VCaP (cell line): ENCODE results near the gene KCNE2.

Source experiments
- H3K27ac ChIP-seq: fragments of 450-650 bp; 2 replicates; pipeline ENCODE4 v1.5.1; 2017
- TF ChIP-seq, protein P1 (sequence below): fragments of 450-650 bp; conservative IDR thresholded peaks from 2 replicates; pipeline ENCODE4 v1.5.1; 2017; ENCODE audit warnings: mild to moderate bottlenecking, moderate library complexity

Gene KCNE2

DNA sequence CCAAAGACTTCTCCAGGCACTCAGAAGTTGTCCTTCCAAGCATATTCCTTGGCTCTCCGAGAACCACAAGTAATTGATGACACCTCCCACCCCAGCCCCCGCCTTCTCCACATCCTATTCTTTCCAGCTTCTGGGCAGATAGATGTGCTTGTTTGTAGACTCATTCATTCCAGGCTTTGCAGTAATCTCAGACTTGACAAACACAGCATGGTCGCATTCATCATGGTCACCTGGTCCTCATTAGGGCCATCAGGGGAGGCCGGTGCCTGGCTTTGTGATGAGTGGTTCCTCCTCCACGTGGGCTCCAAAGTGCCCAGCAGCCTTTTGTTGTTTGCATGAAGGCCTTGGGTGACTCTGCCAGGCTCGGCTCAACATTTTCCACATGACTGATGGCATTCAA, 28.5 kb upstream of the KCNE2 start:
- TF ChIP-seq, protein P1, sequence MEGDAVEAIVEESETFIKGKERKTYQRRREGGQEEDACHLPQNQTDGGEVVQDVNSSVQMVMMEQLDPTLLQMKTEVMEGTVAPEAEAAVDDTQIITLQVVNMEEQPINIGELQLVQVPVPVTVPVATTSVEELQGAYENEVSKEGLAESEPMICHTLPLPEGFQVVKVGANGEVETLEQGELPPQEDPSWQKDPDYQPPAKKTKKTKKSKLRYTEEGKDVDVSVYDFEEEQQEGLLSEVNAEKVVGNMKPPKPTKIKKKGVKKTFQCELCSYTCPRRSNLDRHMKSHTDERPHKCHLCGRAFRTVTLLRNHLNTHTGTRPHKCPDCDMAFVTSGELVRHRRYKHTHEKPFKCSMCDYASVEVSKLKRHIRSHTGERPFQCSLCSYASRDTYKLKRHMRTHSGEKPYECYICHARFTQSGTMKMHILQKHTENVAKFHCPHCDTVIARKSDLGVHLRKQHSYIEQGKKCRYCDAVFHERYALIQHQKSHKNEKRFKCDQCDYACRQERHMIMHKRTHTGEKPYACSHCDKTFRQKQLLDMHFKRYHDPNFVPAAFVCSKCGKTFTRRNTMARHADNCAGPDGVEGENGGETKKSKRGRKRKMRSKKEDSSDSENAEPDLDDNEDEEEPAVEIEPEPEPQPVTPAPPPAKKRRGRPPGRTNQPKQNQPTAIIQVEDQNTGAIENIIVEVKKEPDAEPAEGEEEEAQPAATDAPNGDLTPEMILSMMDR: no peak
- no peak overlapping the region for H3K27ac ChIP-seq

DNA sequence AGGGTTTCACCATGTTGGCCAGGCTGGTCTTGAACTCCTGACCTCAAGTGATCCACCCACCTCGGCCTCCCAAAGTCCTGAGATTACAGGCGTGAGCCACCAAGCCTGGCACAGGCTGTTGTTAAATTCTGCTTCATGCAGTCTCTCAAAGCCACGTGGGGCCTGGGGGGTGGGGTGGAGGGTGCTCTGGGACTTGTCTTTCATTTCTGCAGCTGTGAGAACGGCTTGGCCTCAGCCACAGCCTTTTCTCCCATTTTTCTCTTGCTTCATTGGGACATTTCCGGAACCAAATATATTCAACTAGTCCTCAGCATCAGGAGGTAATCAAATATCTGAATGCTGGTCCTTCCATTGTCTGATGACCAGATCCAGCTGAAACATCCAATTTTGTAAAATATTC, 27.6 kb upstream of the KCNE2 start:
- H3K27ac ChIP-seq: no peak overlapping the region
- TF ChIP-seq, protein P1: no peak

DNA sequence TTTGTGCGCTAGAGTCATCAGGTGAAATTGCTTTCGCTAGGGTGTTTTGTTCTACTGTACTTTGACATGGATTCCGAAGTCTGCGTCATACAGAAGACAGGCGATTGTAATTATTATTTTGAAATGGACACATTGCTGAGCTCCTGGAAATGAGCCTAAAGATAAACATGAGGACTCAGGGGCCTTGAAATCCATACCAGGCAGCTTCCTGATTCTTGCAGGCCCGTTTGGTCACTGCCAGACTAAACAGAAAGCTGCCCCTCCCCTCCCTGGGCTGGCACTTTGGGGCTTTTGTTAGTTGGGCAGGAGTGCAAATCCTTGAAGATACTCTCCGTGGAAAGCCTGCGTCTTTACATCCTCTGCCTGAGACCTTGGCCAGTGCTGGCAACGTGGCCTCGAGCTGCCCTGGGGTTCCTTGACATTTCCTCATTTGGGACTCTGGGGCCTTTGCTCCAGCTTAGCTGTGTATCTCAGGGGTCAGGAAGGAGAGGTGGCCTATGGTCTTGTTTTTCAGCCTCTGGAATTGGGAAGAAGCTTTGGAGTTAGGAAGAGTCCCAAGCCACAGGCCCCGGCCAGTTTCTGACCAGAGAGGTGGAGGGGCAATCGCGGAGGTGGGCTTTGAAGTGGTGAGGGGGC, 26.9 kb upstream of the KCNE2 start:
- TF ChIP-seq, protein P1: no peak
- H3K27ac ChIP-seq: no peak overlapping the region

DNA sequence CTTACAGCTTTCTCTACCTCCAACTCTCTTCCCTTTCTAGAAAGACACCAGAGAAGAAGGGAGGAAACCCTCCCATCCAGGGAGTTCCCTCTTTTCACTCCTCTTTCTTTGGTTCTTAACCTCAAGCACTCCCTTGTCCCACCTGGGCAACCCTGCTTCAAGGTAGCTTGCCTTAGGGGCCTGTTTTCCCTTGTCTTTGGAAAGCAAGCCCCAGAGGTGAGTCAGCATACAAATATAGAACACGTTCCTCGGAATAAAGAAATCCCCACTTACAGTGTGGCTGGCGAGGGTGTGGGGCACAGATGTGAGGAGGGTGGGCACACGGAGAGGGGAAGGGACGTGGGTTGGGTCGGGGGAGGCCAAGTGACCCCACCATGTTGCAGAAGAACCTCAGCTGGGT, 26.1 kb upstream of the KCNE2 start:
- TF ChIP-seq, protein P1: no peak
- H3K27ac ChIP-seq: no peak overlapping the region

DNA sequence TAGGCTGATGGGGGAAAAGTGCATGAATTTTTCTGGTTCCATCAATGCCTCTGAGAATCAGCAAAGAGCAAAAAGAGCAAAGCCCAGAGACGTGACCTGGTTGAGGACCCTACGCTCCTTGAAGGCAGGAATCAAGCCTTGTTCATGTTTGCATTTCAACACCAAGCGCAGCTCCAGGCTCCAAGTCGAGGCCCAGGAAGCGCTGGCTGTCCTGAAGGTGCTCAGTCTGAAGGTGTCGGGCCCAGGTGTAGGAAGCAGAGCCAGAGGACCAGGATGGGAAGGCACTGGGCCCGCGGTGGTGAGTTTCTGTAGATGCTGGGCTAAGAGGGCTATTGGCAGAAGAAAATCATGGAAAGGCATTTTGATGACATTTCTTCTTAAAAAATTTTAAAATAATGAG, 25.6 kb upstream of the KCNE2 start:
- TF ChIP-seq, protein P1: no peak
- no peak overlapping the region for H3K27ac ChIP-seq

DNA sequence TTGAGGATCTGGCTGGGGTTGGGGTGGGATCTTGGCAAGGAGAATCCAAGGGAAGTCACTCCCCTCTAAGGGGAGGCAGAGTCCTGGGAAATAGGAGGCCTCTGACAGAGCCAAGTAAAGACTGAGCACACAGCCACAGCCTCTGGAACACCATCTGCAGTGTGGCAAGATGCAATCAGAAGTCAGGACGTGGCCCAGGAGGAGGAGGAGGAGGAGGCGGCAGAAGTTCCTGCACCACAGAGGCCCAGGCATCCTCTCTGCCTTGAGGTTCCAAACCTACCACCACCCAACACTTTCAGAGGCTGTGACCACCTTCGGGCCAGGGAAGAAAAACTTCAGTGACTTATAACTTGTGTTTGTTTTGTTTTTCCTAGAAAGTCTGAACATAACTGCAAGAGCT, 23.7 kb upstream of the KCNE2 start:
- TF ChIP-seq, protein P1: no peak

DNA sequence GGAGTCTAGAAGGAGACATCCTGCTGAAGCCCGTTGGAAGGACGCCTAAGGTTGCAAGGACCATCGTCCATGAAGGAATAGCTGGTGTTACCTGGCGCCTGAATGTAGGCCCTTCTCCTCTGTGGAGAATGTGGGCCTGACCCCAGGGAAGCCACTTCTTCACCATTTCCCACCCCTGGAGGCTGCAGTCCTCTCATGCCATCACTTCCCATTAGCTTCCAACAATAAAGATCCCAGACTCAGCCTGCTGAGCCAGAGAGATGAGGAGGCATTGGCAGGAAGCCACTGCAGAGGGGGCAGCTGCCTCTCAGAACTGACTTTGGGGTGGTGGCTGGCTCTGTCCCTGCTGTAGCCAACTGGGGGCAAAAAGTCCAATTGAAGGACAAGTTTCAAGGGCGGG, 21.3 kb upstream of the KCNE2 start:
- TF ChIP-seq, protein P1: no peak

More for the DNA sequence above, 23.7 kb upstream of the KCNE2 start:
- no peak overlapping the region for H3K27ac ChIP-seq

More for the DNA sequence above, 21.3 kb upstream of the KCNE2 start:
- H3K27ac ChIP-seq: no peak overlapping the region
